ENCODE results near the gene TMEM42. TPM values are rescaled to one million over a fixed set of nuclear protein-coding genes. Genes with fewer than 3 reads are reported as not detected.

TMEM42 gene
- total and polyA plus RNA-seq, 2 of the 13 experiments (the other 11 are each of a cell fraction or from before 2014, with no cell fraction given) = 5.5 to 24.5 TPM

- TF ChIP-seq RERE (CRISPR knock-in tag; IDR thresholded peaks at IDR 0.05; ENCODE audit: low read depth) = no peak
Observed at GRCh38 chr3:44890852-44891251, 29.1 kb downstream of the TMEM42 start (continued).

- 31% methylated on average over 3 of the region's 3 CpGs for WGBS (ENCODE audit: low lambda C conversion rate)
- Histone ChIP-seq H3K9me3 (ENCODE audit: low read length) (no peaks in the 10 kb centered on the region), H3K4me3 (replicated peaks in 1 of 3; ENCODE audit: insufficient read depth in 1 of 3, low read depth in 2 of 3, low read length in 3 of 3) (no peak overlapping the region), H2AFZ (ENCODE audit: low read length) (no peak overlapping the region), H3K27me3 (ENCODE audit: control insufficient read depth in 1 of 2, insufficient read depth in 2 of 2, low read length in 2 of 2) (no peaks in the 10 kb centered on the region), H3K79me2 (ENCODE audit: insufficient read depth, low read length) (no peaks in the 10 kb centered on the region), H3K4me1 (ENCODE audit: insufficient read depth, low read length) (peaks cover 22% of the 10 kb centered on the region), H3K4me2 (ENCODE audit: low read depth, low read length) (peak overlapping the region; percentile 45; the same call in 1 of the 2 replicates), H3K27ac (ENCODE audit: extremely low read length, insufficient read depth, low read length) (no peak overlapping the region), H3K36me3 (replicated peaks in 1 of 2; ENCODE audit: control insufficient read depth in 1 of 2, insufficient read depth in 2 of 2, low read length in 2 of 2) (no peaks in the 10 kb centered on the region), H4K20me1 (ENCODE audit: insufficient read depth, low read length) (no peaks in the 10 kb centered on the region), H3K9ac (ENCODE audit: insufficient read depth, low read depth, low read length) (no peak overlapping the region)
- in situ Hi-C loops (cut with HindIII; ENCODE audit: extremely low pct_ligation_motif_present, low pct_unique_long_range_greater_than_20kb) (no loop called here), intact Hi-C loops (cut with micrococcal nuclease; ENCODE audit: unreplicated experiment) (no loop called here)
- no TSS peak for BruUV-seq (replicated peaks)
- ChIA-PET POLR2A (no interaction called here), CTCF (ENCODE audit: low intra/inter-chr PET ratio, low total read pairs) (no interaction called here)
- FAIRE-seq (no peak), DNase-seq (ENCODE audit: low spot score) (no peak), ATAC-seq (no peak)
- TF ChIP-seq, protein P1, sequence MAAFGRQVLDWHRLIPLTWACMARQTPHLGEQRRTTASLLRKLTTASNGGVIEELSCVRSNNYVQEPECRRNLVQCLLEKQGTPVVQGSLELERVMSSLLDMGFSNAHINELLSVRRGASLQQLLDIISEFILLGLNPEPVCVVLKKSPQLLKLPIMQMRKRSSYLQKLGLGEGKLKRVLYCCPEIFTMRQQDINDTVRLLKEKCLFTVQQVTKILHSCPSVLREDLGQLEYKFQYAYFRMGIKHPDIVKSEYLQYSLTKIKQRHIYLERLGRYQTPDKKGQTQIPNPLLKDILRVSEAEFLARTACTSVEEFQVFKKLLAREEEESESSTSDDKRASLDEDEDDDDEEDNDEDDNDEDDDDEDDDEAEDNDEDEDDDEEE (CRISPR knock-in tag; IDR thresholded peaks at IDR 0.05) = no peak
- TF ChIP-seq HNRNPLL (IDR thresholded peaks at IDR 0.05; ENCODE audit: low read depth, low read length, poor library complexity, severe bottlenecking) = no peak
- TF ChIP-seq ZNF670 (CRISPR knock-in tag; IDR thresholded peaks at IDR 0.05; ENCODE audit: borderline replicate concordance) = no peak
- no peak for TF ChIP-seq ZNF30 (CRISPR knock-in tag; IDR thresholded peaks at IDR 0.05)
- no peak for TF ChIP-seq ATF7-NPFF (CRISPR knock-in tag; IDR thresholded peaks at IDR 0.05; ENCODE audit: low read depth)
- no peak for TF ChIP-seq PATZ1 (CRISPR knock-in tag; IDR thresholded peaks at IDR 0.05)
- TF ChIP-seq, protein P2, sequence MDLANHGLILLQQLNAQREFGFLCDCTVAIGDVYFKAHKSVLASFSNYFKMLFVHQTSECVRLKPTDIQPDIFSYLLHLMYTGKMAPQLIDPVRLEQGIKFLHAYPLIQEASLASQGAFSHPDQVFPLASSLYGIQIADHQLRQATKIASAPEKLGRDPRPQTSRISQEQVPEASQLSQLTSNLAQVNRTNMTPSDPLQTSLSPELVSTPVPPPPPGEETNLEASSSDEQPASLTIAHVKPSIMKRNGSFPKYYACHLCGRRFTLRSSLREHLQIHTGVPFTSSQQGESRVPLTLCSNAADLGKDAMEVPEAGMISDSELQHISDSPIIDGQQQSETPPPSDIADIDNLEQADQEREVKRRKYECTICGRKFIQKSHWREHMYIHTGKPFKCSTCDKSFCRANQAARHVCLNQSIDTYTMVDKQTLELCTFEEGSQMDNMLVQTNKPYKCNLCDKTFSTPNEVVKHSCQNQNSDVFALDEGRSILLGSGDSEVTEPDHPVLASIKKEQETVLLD (CRISPR knock-in tag; IDR thresholded peaks at IDR 0.05; ENCODE audit: low read depth) = no peak
- TF ChIP-seq THAP11 (CRISPR knock-in tag; IDR thresholded peaks at IDR 0.05) = no peak
- TF ChIP-seq SAFB2 (CRISPR knock-in tag; IDR thresholded peaks at IDR 0.05; ENCODE audit: borderline replicate concordance, low read depth) = no peak
- TF ChIP-seq ZNF441 (CRISPR knock-in tag; IDR thresholded peaks at IDR 0.05; ENCODE audit: borderline replicate concordance) = no peak
Observed at GRCh38 chr3:44892689-44893088, 31.0 kb downstream of the TMEM42 start.
